GM21381 (cell line): ENCODE data around the gene AVEN.
"Not testable (repeated sequence)": the region's sequence is repeated elsewhere in the genome, so short reads cannot be mapped to it uniquely, and the experiment has no call there.

ENCODE experiments used
- ATAC-seq: cut with Tn5 transposase; IDR thresholded peaks from one replicate; pipeline ENCODE4 v1.9.1; 2021; ENCODE audit warnings: mild to moderate bottlenecking, moderate library complexity; ENCODE audit not compliant: unreplicated experiment

Gene AVEN

GRCh38 chr15:33857726-33858125, 181.3 kb downstream of the AVEN start:
- ATAC-seq: no peak

- no peak for ATAC-seq
Observed at GRCh38 chr15:33852570-33852969, 186.4 kb downstream of the AVEN start.

GRCh38 chr15:33852094-33852493, 186.9 kb downstream of the AVEN start:
- ATAC-seq: no peak

GRCh38 chr15:33851079-33851478, 187.9 kb downstream of the AVEN start:
- ATAC-seq: no peak

- no peak for ATAC-seq
Observed at GRCh38 chr15:33848011-33848410, 191.0 kb downstream of the AVEN start.

GRCh38 chr15:33846862-33847261, 192.1 kb downstream of the AVEN start:
- ATAC-seq: no peak

GRCh38 chr15:33846142-33846541, 192.9 kb downstream of the AVEN start:
- ATAC-seq: no peak

- no peak for ATAC-seq
Observed at GRCh38 chr15:33844597-33844996, 194.4 kb downstream of the AVEN start.

- no peak for ATAC-seq
Observed at GRCh38 chr15:33844186-33844585, 194.8 kb downstream of the AVEN start.

GRCh38 chr15:33840615-33841014, 198.4 kb downstream of the AVEN start:
- no peak for ATAC-seq

GRCh38 chr15:33839540-33839939, 199.5 kb downstream of the AVEN start:
- ATAC-seq: no peak

GRCh38 chr15:33837294-33837693, 201.7 kb downstream of the AVEN start:
- no peak for ATAC-seq

- ATAC-seq: no peak
Observed at GRCh38 chr15:33834892-33835743, 203.9 kb downstream of the AVEN start.

- no peak for ATAC-seq
Observed at GRCh38 chr15:33831646-33832045, 207.4 kb downstream of the AVEN start.

- no peak for ATAC-seq
Observed at GRCh38 chr15:33830351-33830750, 208.7 kb downstream of the AVEN start.

GRCh38 chr15:33826201-33826600, 212.8 kb downstream of the AVEN start:
- ATAC-seq: no peak

- ATAC-seq: no peak
Observed at GRCh38 chr15:33825453-33825852, 213.6 kb downstream of the AVEN start.

GRCh38 chr15:33823119-33823518, 215.9 kb downstream of the AVEN start:
- no peak for ATAC-seq

GRCh38 chr15:33822479-33822878, 216.5 kb downstream of the AVEN start:
- ATAC-seq: no peak

- not testable (repeated sequence) for ATAC-seq
Observed at GRCh38 chr15:33819499-33819898, 219.5 kb downstream of the AVEN start.
